Gastrocnemius medialis (tissue), 4 donors: ENCODE measurements around the gene LEFTY1.

ENCODE experiments used
- POLR2A ChIP-seq, 2 donors: fragments of 450-650 bp; IDR thresholded peaks; one replicate each; pipeline ENCODE4 v1.6.1; 2017; ENCODE audit warnings: antibody characterized with exemption in 2 of 2, mild to moderate bottlenecking in 2 of 2, moderate library complexity in 2 of 2
- TF ChIP-seq, protein P1 (sequence below), 5 experiments: fragments of 450-650 bp in 3 of 5; fragments of 200-600 bp in 2 of 5; sonication (generic) in 2 of 5; IDR thresholded peaks in 4 of 5; conservative IDR thresholded peaks in 1 of 5; 1 replicate in 4 of 5; 2 replicates in 1 of 5; pipeline ENCODE4 v1.5.1; 2016 to 2019; ENCODE audit warnings: antibody characterized with exemption in 5 of 5, mild to moderate bottlenecking in 3 of 5, moderate library complexity in 3 of 5

DNA sequence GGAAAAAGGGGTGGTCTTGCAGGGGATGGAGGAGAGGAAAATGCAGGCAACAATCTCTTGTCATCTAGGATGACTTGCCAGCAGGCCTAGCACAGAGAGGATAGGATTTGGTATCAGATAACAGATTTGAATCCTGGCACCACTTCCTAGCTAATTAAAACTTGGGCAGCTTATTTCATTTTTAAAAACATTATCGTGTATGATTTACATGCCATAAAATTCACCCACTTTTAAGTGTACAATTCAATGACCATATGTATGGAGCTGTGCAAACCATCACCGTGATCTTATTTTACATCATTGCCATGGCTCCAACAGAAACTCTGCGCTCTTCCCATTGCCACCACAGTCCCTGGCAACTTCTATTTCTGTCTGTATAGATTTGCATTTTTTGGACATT lies 28.2 kb upstream of the LEFTY1 start:
- TF ChIP-seq, protein P1, sequence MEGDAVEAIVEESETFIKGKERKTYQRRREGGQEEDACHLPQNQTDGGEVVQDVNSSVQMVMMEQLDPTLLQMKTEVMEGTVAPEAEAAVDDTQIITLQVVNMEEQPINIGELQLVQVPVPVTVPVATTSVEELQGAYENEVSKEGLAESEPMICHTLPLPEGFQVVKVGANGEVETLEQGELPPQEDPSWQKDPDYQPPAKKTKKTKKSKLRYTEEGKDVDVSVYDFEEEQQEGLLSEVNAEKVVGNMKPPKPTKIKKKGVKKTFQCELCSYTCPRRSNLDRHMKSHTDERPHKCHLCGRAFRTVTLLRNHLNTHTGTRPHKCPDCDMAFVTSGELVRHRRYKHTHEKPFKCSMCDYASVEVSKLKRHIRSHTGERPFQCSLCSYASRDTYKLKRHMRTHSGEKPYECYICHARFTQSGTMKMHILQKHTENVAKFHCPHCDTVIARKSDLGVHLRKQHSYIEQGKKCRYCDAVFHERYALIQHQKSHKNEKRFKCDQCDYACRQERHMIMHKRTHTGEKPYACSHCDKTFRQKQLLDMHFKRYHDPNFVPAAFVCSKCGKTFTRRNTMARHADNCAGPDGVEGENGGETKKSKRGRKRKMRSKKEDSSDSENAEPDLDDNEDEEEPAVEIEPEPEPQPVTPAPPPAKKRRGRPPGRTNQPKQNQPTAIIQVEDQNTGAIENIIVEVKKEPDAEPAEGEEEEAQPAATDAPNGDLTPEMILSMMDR (IDR thresholded peaks at IDR 0.05 in 4 of 5, conservative IDR thresholded peaks at IDR 0.05 in 1 of 5), result no peak
- TF ChIP-seq POLR2A (IDR thresholded peaks at IDR 0.05), result no peak
